HFFc6 (cell line): ENCODE results near the gene PNRC1. TPM values are rescaled to one million over a fixed set of nuclear protein-coding genes. Genes with fewer than 3 reads are reported as not detected.

Experiments used
- DNase-seq: peaks from one replicate; pipeline ENCODE4 v3.0.0-alpha.2; 2018
- H3K27ac Mint-ChIP-seq: 2 replicates; pipeline ENCODE4 v1.8.0; 2020; ENCODE audit warnings: mild to moderate bottlenecking, mixed read lengths
- H3K27me3 Mint-ChIP-seq: 2 replicates; pipeline ENCODE4 v1.8.0; 2021; ENCODE audit warnings: mild to moderate bottlenecking, moderate library complexity, mixed read lengths; ENCODE audit not compliant: insufficient read depth
- H3K36me3 Mint-ChIP-seq: 2 replicates; pipeline ENCODE4 v1.8.0; 2021; ENCODE audit warnings: low read depth, mixed read lengths
- H3K4me1 Mint-ChIP-seq: 2 replicates; pipeline ENCODE4 v1.8.0; 2020; ENCODE audit warnings: low read depth, mixed read lengths
- H3K4me3 Mint-ChIP-seq: 2 replicates; pipeline ENCODE4 v1.8.0; 2020; ENCODE audit warnings: mild to moderate bottlenecking, moderate library complexity, mixed read lengths
- H3K9me3 Mint-ChIP-seq: 2 replicates; pipeline ENCODE4 v1.8.0; 2020; ENCODE audit warnings: mild to moderate bottlenecking, mixed read lengths
- CTCF ChIP-seq: fragments of 200-600 bp; sonication (generic); IDR thresholded peaks from 2 replicates; pipeline ENCODE4 v1.5.0; 2021; ENCODE audit warnings: antibody characterized with exemption, mild to moderate bottlenecking
- total RNA-seq, 6 experiments: library from RNA; stranded (reverse); fragmentation: NEBNext Ultra II Directional; extraction: Animal tissue kit (Norgen Biotek cat#: 25700); gene quantifications; 2 replicates in 1 of 6; 3 replicates in 5 of 6; pipeline ENCODE4 v1.2.3, GENCODE V29; 2021

PNRC1 gene
- total RNA-seq, 6 experiments from 2014 or later, result 42.2 to 63.2 (median 52.8) TPM

DNA sequence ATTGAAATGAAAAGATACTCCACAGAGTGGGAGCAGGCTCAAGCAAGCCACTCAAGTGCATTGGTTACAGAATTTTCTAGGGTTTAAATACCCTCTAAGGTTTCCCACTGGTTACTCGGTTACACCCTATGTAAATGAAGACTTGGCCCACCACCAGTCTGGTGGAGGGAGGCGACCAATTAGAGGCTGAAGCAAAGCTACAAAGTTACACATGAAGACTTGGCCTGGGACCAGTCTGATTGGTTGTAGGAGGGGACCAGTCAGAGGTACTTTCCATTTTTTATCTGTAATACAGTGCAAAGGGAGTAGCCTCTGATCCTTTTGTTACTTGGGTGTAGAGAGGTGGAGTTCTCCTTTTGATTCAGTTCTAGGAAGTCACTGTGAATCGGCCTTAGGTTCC, 29.7 kb downstream of the PNRC1 start:
- no peak for DNase-seq
- Mint-ChIP-seq H3K36me3 (no peaks in the 10 kb centered on the region), H3K9me3 (no peaks in the 10 kb centered on the region), H3K27me3 (no peaks in the 10 kb centered on the region; the same call in 1 of the 2 replicates), H3K27ac (no peak overlapping the region), H3K4me1 (no peaks in the 10 kb centered on the region), H3K4me3 (no peak overlapping the region)
- TF ChIP-seq CTCF, result no peak

DNA sequence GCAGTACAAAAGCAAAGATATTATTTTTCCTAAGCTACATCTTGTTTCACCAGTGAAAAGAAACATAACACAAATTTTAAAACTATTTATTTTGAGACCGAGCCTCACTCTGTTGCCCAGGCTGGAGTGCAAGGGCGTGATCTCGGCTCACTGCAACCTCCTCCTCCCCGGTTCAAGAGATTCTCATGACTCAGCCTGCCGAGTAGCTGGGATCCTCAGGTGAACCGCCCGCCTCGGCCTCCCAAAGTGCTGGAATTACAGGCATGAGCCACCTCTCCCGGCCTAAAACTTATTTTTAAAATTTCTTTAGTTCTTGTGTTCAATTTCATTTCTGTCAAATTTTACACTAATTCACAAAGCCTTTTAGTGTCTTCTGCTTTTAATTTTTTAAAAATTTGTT, 31.4 kb downstream of the PNRC1 start:
- no peak for DNase-seq
- Mint-ChIP-seq H3K9me3 (no peaks in the 10 kb centered on the region), H3K4me1 (peaks cover 2% of the 10 kb centered on the region), H3K27ac (no peak overlapping the region), H3K27me3 (peaks cover 7% of the 10 kb centered on the region), H3K36me3 (no peaks in the 10 kb centered on the region), H3K4me3 (no peak overlapping the region)
- no peak for TF ChIP-seq CTCF

DNA sequence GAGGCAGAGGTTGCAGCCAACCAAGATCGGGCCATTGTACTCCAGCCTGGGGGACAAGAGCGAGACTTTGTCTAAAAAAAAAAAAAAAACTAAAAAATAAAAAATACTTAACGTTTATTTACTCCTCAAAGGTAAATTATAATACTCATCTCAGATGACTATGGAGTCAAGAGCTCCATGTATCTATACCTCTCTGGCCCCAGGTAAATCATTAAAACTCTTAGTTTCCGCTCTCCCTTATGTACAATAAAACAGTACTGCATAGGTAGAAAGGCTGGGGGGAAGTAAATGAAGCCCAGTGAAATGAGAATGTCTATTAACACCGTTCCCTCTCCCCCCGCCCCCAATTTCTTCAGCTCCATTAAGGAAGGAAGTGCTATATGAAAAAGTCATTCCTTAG, 36.2 kb downstream of the PNRC1 start:
- H3K4me3 Mint-ChIP-seq, result no peak overlapping the region; the same call in 1 of the 2 replicates
- H3K27ac Mint-ChIP-seq, result no peak overlapping the region
- no peaks in the 10 kb centered on the region for H3K36me3 Mint-ChIP-seq
- DNase-seq, result no peak
- H3K27me3 Mint-ChIP-seq, result peaks cover 12% of the 10 kb centered on the region
- H3K9me3 Mint-ChIP-seq, result no peaks in the 10 kb centered on the region
- peaks cover 15% of the 10 kb centered on the region for H3K4me1 Mint-ChIP-seq
- TF ChIP-seq CTCF, result no peak

GRCh38 chr6:89117211-89118108, 36.9 kb downstream of the PNRC1 start, which contains the start of gene SRSF12:
Gene SRSF12 (minus strand): TSS chr6:89118071. CDS start chr6:89117887, 184 bp downstream.
- no peak for DNase-seq
- Mint-ChIP-seq H3K4me3 (peak within 1 kb of the TSS; percentile 61), H3K27ac (no peak within 1 kb of the TSS), H3K36me3 (no peaks in the 10 kb centered on the region), H3K9me3 (no peaks in the 10 kb centered on the region), H3K4me1 (peaks cover 15% of the 10 kb centered on the region), H3K27me3 (peaks cover 12% of the 10 kb centered on the region)
- TF ChIP-seq CTCF, result no peak

- Mint-ChIP-seq H3K4me3 (no peak overlapping the region), H3K27ac (no peak overlapping the region), H3K4me1 (peaks cover 15% of the 10 kb centered on the region), H3K36me3 (no peaks in the 10 kb centered on the region), H3K9me3 (no peaks in the 10 kb centered on the region), H3K27me3 (peaks cover 12% of the 10 kb centered on the region)
- no peak for DNase-seq
- no peak for TF ChIP-seq CTCF
These were observed 38.4 kb downstream of the PNRC1 start for GRCh38 chr6:89118931-89119330.
